DMS 273 (cell line): ENCODE measurements around the gene TMEM240.
"Not testable (repeated sequence)": the region's sequence is repeated elsewhere in the genome, so short reads cannot be mapped to it uniquely, and the experiment has no call there.

Source experiments
- DNase-seq: peaks from one replicate; lab custom pipeline; 2025; ENCODE audit not compliant: unreplicated experiment; lab: John Stamatoyannopoulos, UW

Gene TMEM240

DNA sequence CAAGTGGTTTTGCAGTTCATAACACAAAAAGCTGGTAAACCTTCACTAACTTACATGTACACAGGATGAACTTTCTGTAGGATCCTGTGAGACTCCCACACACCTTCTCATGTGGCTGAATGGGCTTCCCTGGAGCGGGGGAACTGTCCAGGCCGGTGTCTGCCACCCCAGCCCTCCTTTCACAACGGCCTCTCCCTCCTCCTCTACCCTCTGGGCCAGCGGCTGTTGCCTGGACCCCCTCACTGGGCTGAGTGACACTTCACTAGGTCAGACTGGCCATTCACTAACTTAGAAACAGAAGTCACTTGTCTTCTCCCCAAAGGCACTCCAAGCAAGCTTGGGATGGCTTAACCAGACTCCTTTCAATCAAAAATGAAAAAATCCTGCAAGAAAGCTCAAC lies 18.2 kb upstream of the TMEM240 start:
- DNase-seq, result no peak

DNA sequence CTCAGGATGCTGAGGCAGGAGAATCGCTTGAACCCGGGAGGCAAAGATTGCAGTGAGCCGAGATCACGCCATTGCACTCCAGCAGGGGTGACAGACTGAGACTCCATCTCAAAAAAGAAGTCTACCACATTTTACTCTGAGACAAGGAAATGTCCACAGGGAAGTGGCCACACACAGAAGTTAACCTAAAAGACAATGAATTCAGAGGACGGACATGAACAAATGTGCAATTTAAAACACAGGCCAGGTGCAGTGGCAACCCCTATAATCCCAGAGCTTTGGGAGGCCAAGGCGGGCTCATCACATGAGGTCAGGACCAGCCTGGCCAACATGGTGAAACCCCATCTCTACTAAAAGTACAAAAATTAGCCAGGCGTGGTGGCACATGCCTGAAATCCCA lies 17.3 kb upstream of the TMEM240 start:
- DNase-seq, result not testable (repeated sequence)

GRCh38 chr1:1556961-1557360 lies 16.5 kb upstream of the TMEM240 start:
- DNase-seq, result not testable (repeated sequence)

DNA sequence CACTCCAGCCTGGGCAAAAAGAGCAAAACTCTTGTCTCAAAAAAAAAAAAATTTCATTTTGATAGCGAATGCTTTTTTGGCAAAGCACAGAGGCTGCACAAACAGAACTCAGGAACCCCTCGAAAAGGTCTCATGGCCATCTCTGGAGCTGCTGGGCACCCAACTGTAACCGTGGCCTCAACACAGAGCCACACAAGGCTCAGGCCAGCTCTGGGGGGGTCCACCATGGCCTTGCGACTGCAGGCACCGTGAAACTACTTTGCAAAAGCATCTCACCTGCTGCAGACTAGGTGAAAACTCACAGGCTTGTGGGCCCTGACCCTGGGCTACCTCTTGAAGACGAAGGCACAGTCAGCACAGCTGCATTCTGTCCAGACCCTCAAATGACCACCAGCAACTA lies 16.1 kb upstream of the TMEM240 start:
- no peak for DNase-seq

- peak; percentile 53 for DNase-seq
Measured at GRCh38 chr1:1554926-1555915, 14.8 kb upstream of the TMEM240 start.

DNA sequence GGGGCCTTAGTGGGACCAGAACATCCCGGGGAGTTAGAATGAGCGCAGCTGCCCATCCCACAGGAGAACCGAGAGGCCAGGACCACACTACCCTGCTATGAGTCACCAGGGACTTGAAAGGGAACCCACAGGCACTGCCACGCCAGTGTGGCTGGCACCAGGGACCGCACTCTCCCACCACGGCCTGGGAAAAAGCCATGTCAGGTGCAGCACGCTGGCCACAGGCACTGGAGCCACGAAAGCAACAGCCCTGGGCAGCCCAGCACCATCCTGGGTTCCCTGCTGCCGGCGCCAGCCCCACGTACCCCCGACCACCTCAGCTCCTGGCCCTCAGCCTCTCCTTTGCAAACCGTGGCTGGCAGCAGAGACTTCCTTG lies 14.1 kb upstream of the TMEM240 start:
- no peak for DNase-seq

DNA sequence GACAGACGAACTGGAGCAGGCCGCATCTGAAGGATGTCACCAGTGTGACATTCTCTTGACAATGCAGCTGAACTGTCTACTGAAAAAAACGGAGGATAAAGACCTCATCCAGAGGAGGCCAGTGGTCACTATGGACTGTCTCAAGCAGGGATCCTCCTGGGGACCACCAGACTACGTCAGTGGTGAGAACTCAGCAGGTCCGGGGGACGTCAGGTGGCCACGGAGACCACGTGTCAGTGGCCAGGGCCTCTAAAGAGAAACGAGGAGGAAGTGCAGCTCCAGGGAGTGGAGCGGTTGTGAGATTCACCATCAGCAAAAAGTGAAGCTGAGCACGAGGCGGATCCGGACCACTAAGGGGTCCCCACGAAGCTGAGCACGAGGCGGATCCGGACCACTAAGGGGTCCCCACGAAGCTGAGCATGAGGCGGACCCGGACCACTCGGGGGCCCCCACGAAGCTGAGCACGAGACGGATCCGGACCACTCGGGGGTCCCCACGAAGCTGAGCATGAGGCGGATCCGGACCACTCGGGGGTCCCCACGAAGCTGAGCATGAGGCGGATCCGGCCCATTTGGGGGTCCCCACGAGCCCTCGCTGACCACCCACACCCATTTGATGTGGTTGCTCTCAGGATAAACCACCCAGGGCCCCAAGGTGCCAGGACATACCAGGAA lies 13.5 kb upstream of the TMEM240 start:
- no peak for DNase-seq

- DNase-seq, result no peak
Measured at GRCh38 chr1:1552263-1552639, 11.8 kb upstream of the TMEM240 start.

- no peak for DNase-seq
Measured at GRCh38 chr1:1551524-1552262, 11.3 kb upstream of the TMEM240 start.

- peak; percentile 73 for DNase-seq
Measured at GRCh38 chr1:1550591-1551432, 10.4 kb upstream of the TMEM240 start.

GRCh38 chr1:1550087-1550486 lies 9.7 kb upstream of the TMEM240 start:
- no peak for DNase-seq

DNA sequence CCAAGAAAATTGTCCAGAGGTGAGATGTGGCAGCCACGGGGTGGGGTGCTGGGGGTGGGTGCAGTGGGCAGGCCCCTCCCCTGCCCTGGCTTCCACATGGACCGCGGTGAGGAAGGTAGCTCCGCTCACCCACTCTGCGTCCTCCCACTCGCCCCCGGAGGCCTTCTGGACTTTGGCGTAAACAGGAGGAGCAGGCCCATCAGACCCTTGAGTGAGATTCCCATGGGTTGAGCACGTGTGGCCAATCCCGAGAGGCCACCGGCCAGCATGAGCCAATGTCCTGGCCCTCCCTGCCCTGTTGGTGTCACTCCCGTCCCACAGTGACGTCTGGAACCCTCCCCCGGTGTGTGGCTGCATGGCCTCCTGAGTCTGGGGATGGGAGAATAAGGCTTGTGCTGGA lies 8.2 kb upstream of the TMEM240 start:
- DNase-seq, result no peak

- DNase-seq, result no peak
Measured at GRCh38 chr1:1547476-1547875, 7.1 kb upstream of the TMEM240 start.

- no peak for DNase-seq
Measured at GRCh38 chr1:1547011-1547410, 6.6 kb upstream of the TMEM240 start.

DNA sequence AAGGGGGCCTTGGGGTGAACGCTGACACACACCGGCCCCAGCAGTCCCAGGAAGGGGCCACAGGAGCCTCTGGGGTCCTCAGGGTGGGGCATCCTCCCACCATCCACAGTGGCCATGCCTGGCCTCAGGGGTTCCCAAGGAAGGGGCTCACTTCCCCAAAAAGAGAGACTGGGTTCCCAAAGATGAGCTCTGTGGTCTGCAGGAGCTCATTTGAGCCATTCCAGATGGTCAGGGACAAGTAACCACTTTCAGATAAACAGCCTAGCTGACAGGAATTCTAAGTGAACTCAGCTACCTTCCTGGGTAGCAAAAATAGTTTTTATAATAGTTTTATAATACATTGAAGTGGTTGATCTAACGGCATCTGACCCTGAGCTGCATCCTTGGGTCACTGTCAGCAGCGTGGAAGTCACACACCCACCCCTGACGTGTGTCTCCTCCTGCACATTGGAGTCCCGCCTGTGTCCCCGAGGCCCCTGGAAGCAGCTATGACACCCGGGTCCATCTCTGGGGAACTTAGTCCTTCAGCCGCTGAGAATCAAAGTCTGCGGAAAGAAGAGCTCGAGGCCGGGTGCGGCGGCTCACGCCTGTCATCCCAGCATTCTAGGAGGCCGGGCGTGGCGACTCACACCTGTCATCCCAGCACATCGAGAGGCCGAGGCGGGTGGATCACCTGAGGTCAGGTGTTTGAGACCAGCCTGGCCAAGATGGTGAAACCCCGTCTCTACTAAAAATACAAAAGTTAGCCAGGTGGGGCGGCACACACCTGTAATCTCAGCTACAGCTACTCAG lies 5.7 kb upstream of the TMEM240 start:
- DNase-seq, result no peak

GRCh38 chr1:1544544-1544943 lies 4.1 kb upstream of the TMEM240 start:
- no peak for DNase-seq

DNA sequence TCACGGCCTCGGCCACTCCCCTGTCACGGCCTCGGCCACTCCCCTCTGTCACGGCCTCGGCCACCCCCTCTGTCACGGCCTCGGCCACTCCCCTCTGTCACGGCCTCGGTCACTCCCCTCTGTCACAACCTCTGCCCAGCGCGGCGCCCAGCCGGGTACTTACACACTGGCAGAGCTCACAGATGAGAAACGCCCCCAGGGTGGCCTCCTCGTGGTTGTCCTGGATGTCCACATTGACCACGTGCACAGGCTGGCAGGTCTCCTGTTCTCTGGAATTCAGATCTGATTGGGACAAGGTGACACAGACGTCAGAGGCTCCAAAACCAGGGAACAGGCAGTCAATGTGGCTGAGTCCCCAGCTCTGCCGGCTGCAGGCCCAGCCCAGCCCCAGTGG lies 3.3 kb upstream of the TMEM240 start:
- no peak for DNase-seq

GRCh38 chr1:1542766-1543705 lies 2.6 kb upstream of the TMEM240 start:
- DNase-seq, result no peak
